ENCODE data around the gene UBA7.
A peak's percentile ranks its signal among the peaks of the same experiment; 100 is the strongest.
"Not testable (repeated sequence)": the region's sequence is repeated elsewhere in the genome, so short reads cannot be mapped to it uniquely, and the experiment has no call there.

UBA7 gene

GRCh38 chr3:49831341-49831740 lies 17.6 kb upstream of the UBA7 start:
- in situ Hi-C loops (cut with MboI; ENCODE audit: low sequenced_read_pairs, unreplicated experiment), result no loop called here
- DNase-seq (ENCODE audit: low spot score), result no peak
- TF ChIP-seq CTCF (IDR thresholded peaks at IDR 0.05; ENCODE audit: borderline replicate concordance, control extremely low read depth, extremely low read depth, insufficient read depth, missing control alignments), result no peak

GRCh38 chr3:49826016-49826415 lies 12.3 kb upstream of the UBA7 start:
- DNase-seq (ENCODE audit: low spot score), result no peak
- no peak for TF ChIP-seq CTCF (IDR thresholded peaks at IDR 0.05; ENCODE audit: borderline replicate concordance, control extremely low read depth, extremely low read depth, insufficient read depth, missing control alignments)
- in situ Hi-C loops (cut with MboI; ENCODE audit: low sequenced_read_pairs, unreplicated experiment), result no loop called here

DNA sequence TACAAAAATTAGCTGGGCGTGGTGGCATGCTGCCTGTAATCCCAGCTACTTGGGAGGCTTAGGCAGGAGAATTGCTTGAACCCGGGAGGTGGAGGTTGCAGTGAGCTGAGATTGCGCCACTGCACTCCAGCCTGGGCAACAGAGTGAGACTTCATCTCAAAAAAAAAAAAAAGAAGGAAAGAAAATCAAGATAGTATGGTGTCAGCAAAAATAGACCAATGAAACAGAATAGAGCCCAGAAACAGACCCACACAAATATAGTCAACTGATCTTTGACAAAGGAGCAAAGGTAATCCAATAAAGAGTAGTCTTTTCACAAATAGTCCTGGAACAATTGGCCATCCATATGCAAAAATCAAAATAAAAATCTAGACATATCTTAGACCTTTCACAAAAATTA lies 9.4 kb upstream of the UBA7 start:
- in situ Hi-C loops (cut with MboI; ENCODE audit: low sequenced_read_pairs, unreplicated experiment); DNase-seq (ENCODE audit: low spot score): not testable (repeated sequence)

DNA sequence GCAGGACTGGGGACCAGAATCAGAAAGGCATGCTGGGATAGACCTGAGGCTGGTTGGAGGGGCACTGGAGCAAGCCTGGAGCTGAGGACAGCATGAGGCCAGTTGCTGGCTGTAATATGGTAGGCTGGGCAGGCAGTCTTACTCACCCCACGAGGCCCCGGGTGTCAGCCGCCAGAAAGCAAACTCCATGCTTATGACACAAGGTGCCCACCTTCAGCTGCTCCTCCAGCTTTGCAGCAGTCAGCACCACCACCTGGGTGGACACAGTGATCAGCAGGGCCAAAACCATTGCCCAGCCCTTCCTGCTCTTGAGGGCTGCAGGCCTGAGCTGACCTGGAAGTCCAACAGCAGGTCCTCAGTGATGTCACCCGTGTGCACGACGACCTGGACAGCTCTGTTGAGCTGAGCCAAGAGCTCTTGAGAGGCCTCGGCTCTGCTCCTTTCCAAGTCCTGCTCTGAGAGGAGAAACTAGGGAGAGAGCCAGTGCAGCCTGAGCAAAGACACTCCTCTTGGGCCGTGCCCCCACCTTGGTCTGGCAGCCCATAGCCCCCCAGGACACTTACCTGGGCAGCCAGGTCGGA lies 747 bp downstream of the UBA7 start:
- in situ Hi-C loops (cut with MboI; ENCODE audit: low sequenced_read_pairs, unreplicated experiment), result no loop called here
- no peak for DNase-seq (ENCODE audit: low spot score)
- no peak for TF ChIP-seq CTCF (IDR thresholded peaks at IDR 0.05; ENCODE audit: borderline replicate concordance, control extremely low read depth, extremely low read depth, insufficient read depth, missing control alignments)

DNA sequence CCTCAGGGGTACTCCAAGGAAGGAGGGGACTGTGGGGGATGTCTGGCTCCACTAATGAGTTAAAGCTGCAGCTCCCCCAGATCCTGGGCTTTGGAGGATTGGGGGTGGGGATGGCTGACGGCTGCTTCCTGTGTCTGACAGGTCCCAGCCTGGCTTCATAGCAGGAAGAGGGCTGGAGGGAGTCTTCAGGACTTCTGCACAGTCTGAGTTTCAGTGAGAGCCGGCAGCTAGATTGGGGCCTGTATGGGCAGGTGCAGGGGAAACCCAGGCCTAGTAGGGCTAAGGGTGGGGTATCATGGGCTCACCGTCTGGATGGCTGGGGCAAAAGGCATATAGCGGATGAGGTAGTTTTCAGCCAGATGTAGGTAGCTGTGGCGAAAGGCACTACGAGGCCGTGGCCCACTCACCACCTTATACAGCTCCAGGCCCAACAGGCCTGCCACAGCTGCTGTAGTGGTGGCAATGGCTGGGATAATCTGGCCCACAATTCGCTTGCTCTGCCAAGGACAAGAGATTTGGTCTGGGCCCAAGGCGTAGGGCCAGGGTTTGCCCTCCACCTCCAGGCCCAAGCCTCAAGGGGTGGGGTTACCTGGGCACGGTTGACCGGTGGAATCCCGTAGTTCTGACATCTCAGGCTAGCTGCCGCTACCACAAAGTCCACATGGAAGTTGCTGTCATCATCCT lies 6.2 kb downstream of the UBA7 start:
- no peak for TF ChIP-seq CTCF (IDR thresholded peaks at IDR 0.05; ENCODE audit: borderline replicate concordance, control extremely low read depth, extremely low read depth, insufficient read depth, missing control alignments)
- DNase-seq (ENCODE audit: low spot score), result no peak
- in situ Hi-C loops (cut with MboI; ENCODE audit: low sequenced_read_pairs, unreplicated experiment), result no loop called here

DNA sequence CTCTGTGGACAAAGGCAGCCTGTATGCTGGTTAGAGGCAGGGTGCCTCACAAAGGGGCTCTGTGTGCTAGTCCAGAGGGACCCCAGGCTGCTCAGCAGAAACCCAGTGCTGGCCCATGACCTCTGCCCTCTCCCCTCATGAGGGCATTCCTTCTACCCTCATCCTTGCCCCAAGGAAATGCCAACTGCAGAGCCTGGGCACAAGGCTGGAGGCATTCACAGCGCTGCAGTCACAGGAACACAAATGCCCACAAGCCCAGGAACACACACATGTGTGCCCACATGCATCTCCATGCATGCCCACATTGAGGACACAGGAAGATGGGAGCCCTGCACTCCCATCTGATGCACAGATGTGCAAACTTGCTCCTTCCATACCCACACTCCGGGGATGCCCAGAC lies 6.9 kb downstream of the UBA7 start:
- TF ChIP-seq CTCF (IDR thresholded peaks at IDR 0.05; ENCODE audit: borderline replicate concordance, control extremely low read depth, extremely low read depth, insufficient read depth, missing control alignments), result no peak
- DNase-seq (ENCODE audit: low spot score), result no peak
- in situ Hi-C loops (cut with MboI; ENCODE audit: low sequenced_read_pairs, unreplicated experiment), result no loop called here

- in situ Hi-C loops (cut with MboI; ENCODE audit: low sequenced_read_pairs, unreplicated experiment), result no loop called here
- DNase-seq (ENCODE audit: low spot score), result peak; percentile 73
- TF ChIP-seq CTCF (IDR thresholded peaks at IDR 0.05; ENCODE audit: borderline replicate concordance, control extremely low read depth, extremely low read depth, insufficient read depth, missing control alignments), result no peak
These were observed 7.7 kb downstream of the UBA7 start for GRCh38 chr3:49805897-49806701.
